ENCODE data around the gene SLC35B2. TPM values are rescaled to one million over a fixed set of nuclear protein-coding genes. Genes with fewer than 3 reads are reported as not detected.
A peak's percentile ranks its signal among the peaks of the same experiment; 100 is the strongest.

Gene SLC35B2
- total RNA-seq, 1 experiment from 2014 or later, result 28.9 TPM

DNA sequence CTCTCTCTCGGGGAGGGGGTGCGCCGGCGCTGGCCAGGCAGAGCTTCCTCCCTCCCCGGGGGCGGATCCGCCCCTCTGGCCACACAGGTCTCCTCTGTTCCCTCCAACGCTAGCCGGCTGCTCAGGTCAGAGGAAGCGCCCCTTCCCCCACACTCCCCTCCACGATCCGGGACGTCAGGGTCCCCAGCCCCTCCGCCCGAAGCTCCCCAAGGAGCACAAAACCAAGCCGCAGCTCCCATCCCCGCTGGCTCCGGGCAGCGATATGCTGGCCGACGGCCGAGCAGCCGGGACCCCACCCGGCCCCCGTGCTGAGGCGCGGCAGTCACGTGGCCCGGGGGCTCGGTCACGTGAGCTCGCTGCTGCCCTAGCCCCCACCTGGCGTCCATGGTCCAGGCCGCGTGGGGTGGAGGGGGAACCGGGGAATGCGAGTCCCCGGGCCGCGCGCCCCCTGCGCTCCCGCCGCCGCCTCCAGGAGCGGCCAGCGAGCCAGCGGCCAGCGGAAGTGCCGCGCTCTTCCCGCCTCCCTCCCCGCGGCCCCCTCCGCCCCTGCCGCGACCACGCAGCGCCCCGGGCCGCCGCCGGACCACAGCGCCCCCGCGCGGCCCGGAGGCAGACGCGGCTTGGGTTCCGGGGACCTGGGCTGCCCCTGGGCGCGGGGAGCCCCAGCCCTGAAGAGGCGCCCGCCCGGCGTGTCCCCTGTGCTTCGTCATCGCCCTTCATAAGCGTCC is at the start of gene SLC35B2 (continued):
- TF ChIP-seq E2F4 (CRISPR knock-in tag; IDR thresholded peaks at IDR 0.05; ENCODE audit: borderline replicate concordance, low read depth) (no peak), ZNF425 (CRISPR knock-in tag; conservative IDR thresholded peaks at IDR 0.05) (no peak), NFYB (CRISPR knock-in tag; conservative IDR thresholded peaks at IDR 0.05; ENCODE audit: low read depth) (no peak), MXD4 (CRISPR knock-in tag; IDR thresholded peaks at IDR 0.05; ENCODE audit: borderline replicate concordance) (no peak), CTCF (IDR thresholded peaks at IDR 0.05) (peak; percentile 75), ZNF423 (CRISPR knock-in tag; IDR thresholded peaks at IDR 0.05) (peak; percentile 33), ATF1 (CRISPR knock-in tag; IDR thresholded peaks at IDR 0.05) (no peak), SMAD4 (CRISPR knock-in tag; IDR thresholded peaks at IDR 0.05) (0 out of 2 replicates have a peak, but pooled peaks have one; percentile 20), SMAD3 (CRISPR knock-in tag; IDR thresholded peaks at IDR 0.05; ENCODE audit: borderline replicate concordance) (no peak), ZNF219 (CRISPR knock-in tag; IDR thresholded peaks at IDR 0.05; ENCODE audit: borderline replicate concordance) (peak; percentile 83; the same call in 1 of the 2 replicates), ZBTB21 (CRISPR knock-in tag; IDR thresholded peaks at IDR 0.05; ENCODE audit: borderline replicate concordance) (no peak; the same call in 1 of the 2 replicates), FOXK1 (CRISPR knock-in tag; IDR thresholded peaks at IDR 0.05) (peak; percentile 68), RELA (CRISPR knock-in tag; IDR thresholded peaks at IDR 0.05; ENCODE audit: borderline replicate concordance) (peak; percentile 79), TCF7 (CRISPR knock-in tag; IDR thresholded peaks at IDR 0.05; ENCODE audit: low read depth) (no peak), SP1 (CRISPR knock-in tag; conservative IDR thresholded peaks at IDR 0.05) (peak; percentile 63; the same call in 1 of the 2 replicates)
- TF ChIP-seq, protein P1, sequence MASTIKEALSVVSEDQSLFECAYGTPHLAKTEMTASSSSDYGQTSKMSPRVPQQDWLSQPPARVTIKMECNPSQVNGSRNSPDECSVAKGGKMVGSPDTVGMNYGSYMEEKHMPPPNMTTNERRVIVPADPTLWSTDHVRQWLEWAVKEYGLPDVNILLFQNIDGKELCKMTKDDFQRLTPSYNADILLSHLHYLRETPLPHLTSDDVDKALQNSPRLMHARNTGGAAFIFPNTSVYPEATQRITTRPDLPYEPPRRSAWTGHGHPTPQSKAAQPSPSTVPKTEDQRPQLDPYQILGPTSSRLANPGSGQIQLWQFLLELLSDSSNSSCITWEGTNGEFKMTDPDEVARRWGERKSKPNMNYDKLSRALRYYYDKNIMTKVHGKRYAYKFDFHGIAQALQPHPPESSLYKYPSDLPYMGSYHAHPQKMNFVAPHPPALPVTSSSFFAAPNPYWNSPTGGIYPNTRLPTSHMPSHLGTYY (CRISPR knock-in tag; IDR thresholded peaks at IDR 0.05), result peak; percentile 77; the same call in 1 of the 2 replicates
- TF ChIP-seq, protein P2, sequence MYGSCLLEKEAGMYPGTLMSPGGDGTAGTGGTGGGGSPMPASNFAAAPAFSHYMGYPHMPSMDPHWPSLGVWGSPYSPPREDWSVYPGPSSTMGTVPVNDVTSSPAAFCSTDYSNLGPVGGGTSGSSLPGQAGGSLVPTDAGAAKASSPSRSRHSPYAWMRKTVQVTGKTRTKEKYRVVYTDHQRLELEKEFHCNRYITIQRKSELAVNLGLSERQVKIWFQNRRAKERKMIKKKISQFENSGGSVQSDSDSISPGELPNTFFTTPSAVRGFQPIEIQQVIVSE (CRISPR knock-in tag; IDR thresholded peaks at IDR 0.05; ENCODE audit: borderline replicate concordance), result no peak
- TF ChIP-seq, protein P3, sequence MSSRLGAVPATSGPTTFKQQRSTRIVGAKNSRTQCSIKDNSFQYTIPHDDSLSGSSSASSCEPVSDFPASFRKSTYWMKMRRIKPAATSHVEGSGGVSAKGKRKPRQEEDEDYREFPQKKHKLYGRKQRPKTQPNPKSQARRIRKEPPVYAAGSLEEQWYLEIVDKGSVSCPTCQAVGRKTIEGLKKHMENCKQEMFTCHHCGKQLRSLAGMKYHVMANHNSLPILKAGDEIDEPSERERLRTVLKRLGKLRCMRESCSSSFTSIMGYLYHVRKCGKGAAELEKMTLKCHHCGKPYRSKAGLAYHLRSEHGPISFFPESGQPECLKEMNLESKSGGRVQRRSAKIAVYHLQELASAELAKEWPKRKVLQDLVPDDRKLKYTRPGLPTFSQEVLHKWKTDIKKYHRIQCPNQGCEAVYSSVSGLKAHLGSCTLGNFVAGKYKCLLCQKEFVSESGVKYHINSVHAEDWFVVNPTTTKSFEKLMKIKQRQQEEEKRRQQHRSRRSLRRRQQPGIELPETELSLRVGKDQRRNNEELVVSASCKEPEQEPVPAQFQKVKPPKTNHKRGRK (CRISPR knock-in tag; IDR thresholded peaks at IDR 0.05; ENCODE audit: borderline replicate concordance), result no peak
